Body of pancreas (tissue), 4 donors: ENCODE data around the gene GDF7. TPM values are rescaled to one million over a fixed set of nuclear protein-coding genes. Genes with fewer than 3 reads are reported as not detected.

ENCODE experiments used
- ATAC-seq: fragments of 150-250 bp; one replicate; pipeline ENCODE4 v1.9.1; 2016
- DNase-seq, 4 donors: peaks; one replicate each; pipeline ENCODE4 v3.0.0-alpha.2; 2019
- H3K27ac ChIP-seq, 4 donors: fragments of 200-600 bp; sonication (generic); 1 replicate in 3 of 4; 2 replicates in 1 of 4; pipeline versions ENCODE4 v1.5.1 to v1.6.1; 2016 to 2019; ENCODE audit warnings: mild to moderate bottlenecking in 1 of 4, mixed read lengths in 1 of 4, moderate library complexity in 1 of 4
- H3K27me3 ChIP-seq, 2 donors: fragments of 200-600 bp; sonication (generic); one replicate each; pipeline ENCODE4 v1.6.0; 2016; ENCODE audit warnings: mild to moderate bottlenecking in 1 of 2
- H3K36me3 ChIP-seq, 2 donors: fragments of 200-600 bp; sonication (generic); replicated peaks in 1 of 2; 2 replicates each; pipeline ENCODE4 v1.5.1; 2016; ENCODE audit warnings: low read depth in 2 of 2; ENCODE audit not compliant: insufficient read depth in 1 of 2
- H3K4me1 ChIP-seq: fragments of 200-600 bp; sonication (generic); one replicate; pipeline ENCODE4 v1.6.0; 2016
- H3K4me3 ChIP-seq, 2 donors: fragments of 200-600 bp; sonication (generic); 1 replicate in 1 of 2; 2 replicates in 1 of 2; pipeline ENCODE4 v1.5.1; 2016 to 2019
- H3K9me3 ChIP-seq, 3 donors: fragments of 200-600 bp; sonication (generic); 1 replicate in 2 of 3; 2 replicates in 1 of 3; pipeline ENCODE4 v1.5.1; 2016
- CTCF ChIP-seq, 7 experiments: fragments of 450-650 bp in 4 of 7; fragments of 200-600 bp in 3 of 7; sonication (generic) in 3 of 7; IDR thresholded peaks; one replicate each; pipeline ENCODE4 v1.5.1; 2016 to 2019; ENCODE audit warnings: antibody characterized with exemption in 7 of 7
- POLR2A ChIP-seq, 3 donors: fragments of 450-650 bp; IDR thresholded peaks; one replicate each; pipeline ENCODE4 v1.6.1; 2016; ENCODE audit warnings: antibody characterized with exemption in 3 of 3, mild to moderate bottlenecking in 2 of 3
- WGBS, 2 donors: methylation state at CpG; one replicate each; pipeline ENCODE4 v1.1.5; 2017; 5-methylcytosine and 5-hydroxymethylcytosine counted together
- intact Hi-C: fragments of 100-400 bp; cut with DNase I; formaldehyde crosslinking; loops from one replicate; pipeline ENCODE4 v1.15.1; 2023
- total RNA-seq, 2 donors: library from RNA; depleted of rRNA; stranded (reverse); fragments of >200 nt; gene quantifications; one replicate each; pipeline ENCODE4 v1.1.0, GENCODE V29; 2016

Gene GDF7
- total RNA-seq, 2 donors from 2014 or later = 2.0 to 7.3 TPM

- TF ChIP-seq CTCF (IDR thresholded peaks at IDR 0.05) (no peak), POLR2A (IDR thresholded peaks at IDR 0.05) (no peak)
- Histone ChIP-seq H3K27ac (no peak overlapping the region), H3K36me3 (no peaks in the 10 kb centered on the region), H3K27me3 (no peaks in the 10 kb centered on the region), H3K4me1 (peaks cover 7% of the 10 kb centered on the region), H3K9me3 (no peaks in the 10 kb centered on the region), H3K4me3 (no peak overlapping the region)
- no peak for DNase-seq
- ATAC-seq = no peak
- 89 to 93% methylated on average over 7 to 10 of the region's 10 CpGs for WGBS, 2 donors
- intact Hi-C loops = no loop called here
Observed at GRCh38 chr2:20680744-20681375, 13.9 kb downstream of the GDF7 start.

GRCh38 chr2:20682167-20682920, 15.4 kb downstream of the GDF7 start:
- H3K27me3 ChIP-seq = no peaks in the 10 kb centered on the region
- peaks cover 0 to 1% of the 10 kb centered on the region in 2 donors for H3K36me3 ChIP-seq
- no peaks in the 10 kb centered on the region for H3K4me1 ChIP-seq
- H3K27ac ChIP-seq = no peak overlapping the region
- TF ChIP-seq CTCF (IDR thresholded peaks at IDR 0.05) (peak in 6 of 7 experiments; percentile 11 to 51 (median 38)), POLR2A (IDR thresholded peaks at IDR 0.05) (no peak)
- intact Hi-C loops = no loop called here
- H3K9me3 ChIP-seq = no peaks in the 10 kb centered on the region
- WGBS, 2 donors = 79 to 80% methylated on average over 7 of the region's 7 CpGs
- no peak for ATAC-seq
- DNase-seq = no peak
- no peak overlapping the region for H3K4me3 ChIP-seq

DNA sequence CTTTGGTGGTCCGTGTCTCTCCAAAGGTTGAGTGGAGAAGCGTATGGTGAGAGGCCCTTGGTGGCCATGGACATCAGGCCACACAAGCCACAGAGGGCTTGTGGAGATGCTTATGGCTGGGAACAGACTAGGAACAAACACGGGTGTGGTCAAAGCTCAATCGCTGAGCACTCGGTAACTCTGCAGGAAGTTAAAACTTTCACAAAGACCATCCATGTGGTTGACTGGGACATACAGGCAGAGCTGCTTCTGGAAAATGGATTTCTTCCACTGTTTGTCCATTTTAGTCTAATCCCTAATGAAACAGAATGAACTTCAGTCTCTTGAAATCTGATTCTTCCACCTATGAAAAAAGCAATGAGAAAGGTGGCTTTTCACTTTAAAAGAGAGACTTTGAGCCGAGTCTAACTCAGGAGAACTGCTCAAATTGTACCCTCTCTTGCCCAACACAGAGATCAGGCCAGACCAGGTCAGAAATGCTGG, 17.7 kb downstream of the GDF7 start:
- peaks cover 1% of the 10 kb centered on the region for H3K4me1 ChIP-seq
- DNase-seq = no peak
- no peak overlapping the region for H3K4me3 ChIP-seq
- H3K9me3 ChIP-seq = no peaks in the 10 kb centered on the region
- no peak for TF ChIP-seq CTCF (IDR thresholded peaks at IDR 0.05)
- no peak for TF ChIP-seq POLR2A (IDR thresholded peaks at IDR 0.05)
- peaks cover 0 to 1% of the 10 kb centered on the region in 2 donors for H3K36me3 ChIP-seq
- WGBS, 2 donors = 90 to 92% methylated on average over 6 of the region's 6 CpGs
- no peaks in the 10 kb centered on the region for H3K27me3 ChIP-seq
- no peak overlapping the region for H3K27ac ChIP-seq
- intact Hi-C loops = no loop called here
- ATAC-seq = no peak

DNA sequence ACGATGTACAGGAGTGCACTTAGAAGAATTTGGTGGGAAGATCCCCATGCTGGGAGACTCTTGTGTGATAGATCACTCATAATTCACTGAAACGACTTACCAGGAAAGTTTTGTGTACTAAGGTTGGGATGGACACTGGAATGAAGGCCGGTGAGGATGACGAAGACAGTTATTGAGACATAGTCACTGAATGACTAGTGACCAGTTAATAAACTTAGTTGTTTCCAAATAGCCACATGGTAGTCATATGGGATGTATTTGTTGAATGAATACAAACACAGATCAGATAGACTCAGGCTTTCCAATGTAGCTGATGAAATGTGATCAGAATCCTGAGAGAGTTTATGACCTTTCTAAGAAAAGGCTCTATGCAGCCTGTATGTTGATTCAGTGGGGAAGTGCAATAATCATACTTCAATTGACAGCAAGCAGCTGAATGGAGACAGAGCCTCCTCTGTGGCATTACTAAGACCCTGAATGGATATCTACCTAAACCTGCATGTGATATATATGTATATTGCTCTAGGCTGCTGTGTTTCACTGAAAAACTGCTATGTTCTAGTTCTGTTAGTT, 20.4 kb downstream of the GDF7 start:
- Histone ChIP-seq H3K4me1 (peaks cover 11% of the 10 kb centered on the region), H3K36me3 (peaks cover 0 to 1% of the 10 kb centered on the region in 2 donors), H3K27me3 (no peaks in the 10 kb centered on the region), H3K9me3 (no peaks in the 10 kb centered on the region), H3K27ac (no peak overlapping the region), H3K4me3 (no peak overlapping the region)
- ATAC-seq (no peak), DNase-seq (no peak)
- TF ChIP-seq POLR2A (IDR thresholded peaks at IDR 0.05) = no peak
- no peak for TF ChIP-seq CTCF (IDR thresholded peaks at IDR 0.05)
- intact Hi-C loops = no loop called here
- 93 to 97% methylated on average over 4 of the region's 4 CpGs for WGBS, 2 donors
